Renal cortex interstitium (tissue), 11 donors: ENCODE data around the gene FGD4. TPM values are rescaled to one million over a fixed set of nuclear protein-coding genes. Genes with fewer than 3 reads are reported as not detected.

Source experiments
- DNase-seq, 11 donors: peaks; one replicate each; pipeline ENCODE4 v3.0.0-alpha.2; 2013; ENCODE audit warnings: low read depth in 9 of 11, low spot score in 4 of 11; ENCODE audit errors: extremely low read depth in 1 of 11
- polyA plus RNA-seq, 3 donors: library from polyadenylated mRNA; unstranded; fragments of 120-200 nt; gene quantifications; one replicate each; pipeline ENCODE4 v1.2.1, GENCODE V29; 2013; ENCODE audit not compliant: insufficient read length in 3 of 3

The FGD4 gene
- polyA plus RNA-seq, 3 donors: 14.5 to 19.0 (median 15.5) TPM

GRCh38 chr12:32569259-32569658 is 169.9 kb downstream of the FGD4 start:
- no peak for DNase-seq

- no peak for DNase-seq
Observed at GRCh38 chr12:32574585-32574984, 175.2 kb downstream of the FGD4 start.

GRCh38 chr12:32577328-32577727 is 178.0 kb downstream of the FGD4 start:
- no peak for DNase-seq

- no peak for DNase-seq
Observed at GRCh38 chr12:32583534-32583933, 184.2 kb downstream of the FGD4 start.

- DNase-seq: no peak
Observed at GRCh38 chr12:32585680-32586079, 186.3 kb downstream of the FGD4 start.

- no peak for DNase-seq
Observed at GRCh38 chr12:32586390-32586789, 187.0 kb downstream of the FGD4 start.

GRCh38 chr12:32587581-32588495 is 188.5 kb downstream of the FGD4 start:
- no peak for DNase-seq

- no peak for DNase-seq
Observed at GRCh38 chr12:32588604-32589003, 189.2 kb downstream of the FGD4 start.

- DNase-seq: no peak
Observed at GRCh38 chr12:32589165-32589865, 190.0 kb downstream of the FGD4 start.

- no peak for DNase-seq
Observed at GRCh38 chr12:32595251-32595650, 195.9 kb downstream of the FGD4 start.

GRCh38 chr12:32596030-32596429 is 196.7 kb downstream of the FGD4 start:
- no peak for DNase-seq

GRCh38 chr12:32598688-32599087 is 199.3 kb downstream of the FGD4 start:
- DNase-seq: no peak

GRCh38 chr12:32600681-32601080 is 201.3 kb downstream of the FGD4 start:
- no peak for DNase-seq

- no peak for DNase-seq
Observed at GRCh38 chr12:32603071-32603470, 203.7 kb downstream of the FGD4 start.

- no peak for DNase-seq
Observed at GRCh38 chr12:32603858-32604257, 204.5 kb downstream of the FGD4 start.

GRCh38 chr12:32604565-32604964 is 205.2 kb downstream of the FGD4 start:
- no peak for DNase-seq

- peak in 2 of 11 donors; percentile 14 to 27 for DNase-seq
Observed at GRCh38 chr12:32605326-32606095, 206.2 kb downstream of the FGD4 start.

GRCh38 chr12:32606443-32606842 is 207.1 kb downstream of the FGD4 start:
- DNase-seq: peak in 1 of 11 donors; percentile 4

GRCh38 chr12:32609966-32610365 is 210.6 kb downstream of the FGD4 start:
- DNase-seq: no peak

GRCh38 chr12:32611986-32612385 is 212.6 kb downstream of the FGD4 start:
- DNase-seq: no peak
